GM18520 (cell line): Measurements from ENCODE around the gene AGBL1.

Experiments
- ATAC-seq: cut with Tn5 transposase; IDR thresholded peaks from one replicate; pipeline ENCODE4 v1.9.1; 2021; ENCODE audit not compliant: unreplicated experiment

Gene AGBL1

DNA sequence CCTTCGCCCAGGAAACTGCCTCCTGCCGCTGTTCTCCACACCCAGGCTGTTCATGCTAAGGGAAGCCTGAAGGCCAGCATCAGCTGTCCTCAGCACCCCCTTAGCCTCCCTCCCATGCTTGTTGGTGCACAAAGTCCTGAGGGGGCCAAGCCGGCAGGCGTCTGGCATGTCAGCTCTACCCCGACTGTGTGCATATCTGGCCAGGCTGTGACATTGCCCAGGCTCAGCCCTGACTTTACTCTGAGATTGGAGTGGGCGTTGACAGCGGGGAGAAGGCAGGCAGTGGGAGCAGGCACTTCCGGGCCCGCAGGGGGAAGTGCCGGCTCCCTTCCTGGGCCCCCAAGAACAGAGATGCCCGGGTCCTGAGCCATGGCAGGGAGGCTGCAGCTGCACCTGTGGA is 492.2 kb downstream of the AGBL1 start:
- ATAC-seq, result no peak

DNA sequence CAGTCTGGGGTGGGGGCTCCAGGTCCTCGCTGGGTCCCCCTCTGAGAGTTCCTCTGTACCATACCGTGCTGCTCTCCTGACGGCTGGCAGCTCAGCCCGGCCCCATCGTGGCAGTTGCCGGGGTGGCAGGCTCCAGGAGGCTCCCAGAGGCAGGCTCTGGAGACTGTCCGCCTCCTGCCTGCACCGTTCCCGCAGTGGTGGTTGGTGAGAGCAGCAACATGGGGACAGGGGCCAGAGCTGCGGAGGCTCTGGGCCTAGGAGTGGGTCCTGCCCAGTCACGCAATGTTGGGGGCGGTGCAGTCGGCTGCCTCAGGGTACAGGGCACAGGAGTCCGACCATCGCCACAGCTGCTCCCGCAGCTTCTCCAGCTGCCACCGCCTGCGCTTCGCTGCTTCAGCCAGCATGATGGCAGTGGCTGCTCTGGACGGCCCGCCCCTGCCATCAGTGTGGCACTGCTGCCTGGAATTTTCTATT is 492.7 kb downstream of the AGBL1 start:
- no peak for ATAC-seq

DNA sequence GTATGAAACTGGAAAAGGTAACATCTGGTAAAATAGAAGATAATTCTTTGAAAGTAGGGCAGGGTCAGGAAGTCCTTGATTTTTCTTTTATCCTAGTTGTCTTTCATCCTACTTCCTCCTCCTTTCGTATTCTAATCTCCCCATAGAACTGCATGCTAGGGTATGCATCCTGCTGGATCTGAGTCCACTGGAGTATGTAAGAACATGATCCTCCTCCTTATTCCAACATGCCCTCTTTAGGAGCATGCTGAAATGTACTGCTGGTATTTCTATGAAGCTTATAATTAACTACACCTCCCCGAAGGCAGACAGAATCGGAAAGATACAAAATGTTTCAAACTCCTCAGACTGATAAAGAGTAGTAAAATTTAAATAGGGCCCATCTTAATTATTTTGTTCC is 493.8 kb downstream of the AGBL1 start:
- no peak for ATAC-seq

GRCh38 chr15:86588413-86588812 is 508.7 kb downstream of the AGBL1 start:
- ATAC-seq, result no peak

DNA sequence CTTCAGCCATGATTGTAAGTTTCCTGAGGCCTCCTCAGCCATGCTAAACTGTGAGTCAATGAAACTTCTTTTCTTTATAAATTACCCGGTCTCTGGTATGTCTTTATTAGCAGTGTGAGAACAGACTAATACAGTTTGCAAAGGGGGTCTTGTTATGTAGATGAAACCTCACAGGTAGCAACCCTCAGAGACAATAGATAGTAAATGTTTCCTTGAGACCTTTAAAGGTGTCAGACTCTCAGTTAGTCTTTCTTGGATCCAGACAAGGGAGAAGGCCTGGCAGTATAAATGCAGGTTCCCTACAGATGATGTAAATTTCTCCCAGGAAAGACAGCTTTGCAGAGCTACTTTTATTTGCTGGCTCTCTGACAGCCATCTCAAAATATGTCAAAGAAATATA is 510.8 kb downstream of the AGBL1 start:
- ATAC-seq, result no peak

DNA sequence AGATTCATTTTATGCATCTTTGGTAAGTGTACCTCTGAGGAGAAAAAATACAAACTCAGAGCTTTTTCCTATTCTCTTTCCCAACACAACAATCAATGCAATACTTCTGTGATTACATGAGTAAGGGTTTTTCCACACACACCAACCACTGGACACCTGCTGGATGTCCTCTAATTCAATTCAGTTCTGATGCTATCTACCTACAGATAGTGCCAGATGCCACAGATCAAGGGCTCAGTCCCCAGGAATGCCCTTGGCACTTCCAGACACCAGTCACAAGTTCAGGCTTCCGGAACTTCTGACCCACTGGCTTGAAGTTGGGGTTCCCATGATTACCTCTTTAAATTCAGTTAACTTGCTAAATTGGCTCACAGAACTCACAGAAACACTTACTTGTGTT is 511.5 kb downstream of the AGBL1 start:
- no peak for ATAC-seq

GRCh38 chr15:86591994-86592735 is 512.5 kb downstream of the AGBL1 start:
- ATAC-seq, result no peak

DNA sequence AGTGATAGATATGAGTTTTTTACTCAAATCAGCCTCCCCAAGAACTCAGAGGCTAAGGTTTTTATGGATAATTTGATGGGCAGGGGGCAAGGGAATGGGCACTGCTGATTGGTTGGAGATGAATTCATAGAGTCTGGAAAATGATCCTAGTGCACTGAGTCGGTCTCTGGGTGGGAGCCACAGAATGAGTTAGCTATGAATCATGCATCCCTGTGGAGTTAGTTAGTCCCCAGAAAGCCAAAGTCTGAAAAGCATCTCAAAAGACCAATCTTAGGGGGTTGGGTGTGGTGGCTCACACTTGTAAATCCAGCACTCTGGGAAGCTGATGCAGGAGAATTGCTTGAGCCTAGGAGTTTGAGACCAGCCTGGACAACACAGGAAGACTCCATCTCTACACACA is 516.1 kb downstream of the AGBL1 start:
- no peak for ATAC-seq

DNA sequence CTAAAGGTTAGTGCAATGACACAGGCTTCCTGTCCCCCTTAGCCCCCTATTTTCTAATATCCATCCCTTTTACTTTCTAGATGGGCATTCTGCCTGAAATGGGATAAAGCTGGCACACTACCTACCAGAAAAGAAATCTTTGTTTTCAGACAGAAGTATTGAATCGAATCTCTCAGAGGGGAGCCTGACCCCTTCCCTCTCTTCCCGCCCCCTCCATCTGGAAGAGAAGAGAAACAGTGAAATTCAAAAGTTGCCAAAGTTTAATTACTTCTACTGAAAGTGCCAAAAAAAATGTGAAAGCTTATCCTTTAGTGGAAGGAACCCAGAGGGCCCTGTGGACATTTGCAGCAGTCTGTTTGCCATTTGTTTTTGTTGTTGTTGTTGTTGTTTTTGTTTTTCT is 523.8 kb downstream of the AGBL1 start:
- no peak for ATAC-seq

DNA sequence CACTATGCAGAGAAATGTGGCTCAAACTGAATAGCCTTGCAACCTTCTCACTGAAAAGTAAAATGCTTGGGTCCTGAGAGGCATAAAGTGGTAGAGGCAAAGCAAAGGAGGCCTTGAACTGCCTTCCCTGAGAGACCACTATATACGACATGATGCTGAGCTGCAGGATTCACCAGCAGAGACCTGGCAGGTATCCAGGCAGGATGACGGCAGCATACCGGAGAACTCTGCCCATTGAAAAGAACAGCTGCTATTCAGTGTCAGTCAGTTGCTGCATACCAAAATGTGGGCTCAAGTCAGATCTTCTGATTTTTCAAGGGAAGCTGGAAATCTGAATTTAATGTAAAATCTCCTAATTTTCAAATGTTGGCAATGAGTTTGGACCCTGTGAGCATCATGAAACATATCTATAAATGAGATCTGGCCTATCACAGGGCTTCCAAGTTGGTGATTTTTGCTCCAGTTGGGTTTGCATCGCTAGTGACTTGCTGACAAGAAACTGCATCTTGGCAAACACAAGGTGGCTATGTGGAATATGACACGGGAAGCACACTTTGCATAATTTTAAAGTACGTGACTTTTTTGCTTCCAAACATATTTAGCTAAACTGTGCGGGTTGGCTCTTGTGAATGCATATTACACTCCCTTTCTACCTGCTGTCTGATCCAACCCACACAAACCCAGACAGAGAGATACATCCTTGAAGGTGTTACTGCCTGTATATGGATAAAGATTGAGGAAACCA is 529.0 kb downstream of the AGBL1 start:
- no peak for ATAC-seq

DNA sequence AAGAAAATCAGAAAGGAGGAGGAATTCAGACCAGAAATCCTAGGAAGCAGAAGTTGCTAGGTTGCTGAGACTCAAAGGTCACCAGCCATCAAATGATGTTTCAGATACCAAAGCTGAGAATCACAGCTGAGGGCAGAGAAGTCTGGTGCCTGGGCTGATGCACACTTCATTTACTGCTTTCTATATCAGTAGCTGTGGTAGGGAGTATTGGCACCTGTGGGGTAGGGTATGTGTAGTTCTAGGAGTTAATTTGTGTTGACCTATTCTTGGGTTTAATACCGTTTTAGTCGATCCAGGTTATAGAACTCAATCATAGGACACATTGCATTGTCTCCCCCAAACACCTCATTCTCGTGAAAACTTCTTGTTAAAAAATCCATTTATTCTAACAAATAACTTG is 529.6 kb downstream of the AGBL1 start:
- ATAC-seq, result no peak

DNA sequence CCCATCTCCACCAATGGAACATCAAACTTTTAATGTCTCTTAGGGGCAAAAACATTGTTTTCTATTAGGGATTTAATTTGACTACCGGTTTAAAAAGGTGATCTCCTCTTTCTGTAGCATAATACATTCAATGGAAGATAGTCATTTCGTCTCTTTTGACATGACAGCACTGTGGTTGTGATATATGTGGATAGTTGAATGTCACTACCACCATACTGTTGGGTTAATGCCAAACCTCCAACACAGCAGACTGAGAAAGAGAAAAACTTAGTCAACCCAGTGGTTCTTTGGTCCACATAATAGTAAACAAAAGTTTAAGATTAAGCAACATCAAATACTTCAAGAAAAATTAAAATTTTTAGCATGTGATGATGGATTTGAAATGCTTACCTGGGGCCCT is 530.4 kb downstream of the AGBL1 start:
- ATAC-seq, result no peak

DNA sequence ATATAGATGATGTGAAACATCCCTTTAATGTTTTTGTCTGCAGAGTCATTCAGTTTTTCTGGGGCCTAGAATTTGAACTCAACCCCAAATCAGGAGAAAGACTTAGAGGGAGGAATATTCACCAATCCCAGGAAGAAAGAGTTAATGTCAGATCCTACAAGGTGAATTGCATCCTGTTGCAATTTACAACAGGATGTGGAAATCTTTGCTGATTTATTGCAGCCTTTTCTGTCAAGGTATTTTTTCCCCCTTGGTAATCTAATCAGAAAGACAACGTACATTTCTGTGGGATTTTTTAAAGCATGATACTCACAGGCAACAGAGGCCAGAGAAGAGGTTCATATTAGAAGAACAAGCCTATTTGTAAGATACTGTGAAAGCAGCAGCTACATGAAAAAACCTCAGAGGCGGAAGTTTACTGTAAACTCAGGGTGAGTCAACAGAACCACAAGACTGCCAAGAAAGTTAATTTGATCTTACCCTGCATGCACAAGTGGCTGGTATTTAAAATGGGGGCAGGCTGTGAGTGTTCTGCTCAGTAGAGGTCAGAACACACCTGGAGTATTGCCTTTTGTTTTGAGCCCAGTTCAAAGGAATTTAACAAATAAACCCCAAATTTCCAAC is 531.9 kb downstream of the AGBL1 start:
- no peak for ATAC-seq

DNA sequence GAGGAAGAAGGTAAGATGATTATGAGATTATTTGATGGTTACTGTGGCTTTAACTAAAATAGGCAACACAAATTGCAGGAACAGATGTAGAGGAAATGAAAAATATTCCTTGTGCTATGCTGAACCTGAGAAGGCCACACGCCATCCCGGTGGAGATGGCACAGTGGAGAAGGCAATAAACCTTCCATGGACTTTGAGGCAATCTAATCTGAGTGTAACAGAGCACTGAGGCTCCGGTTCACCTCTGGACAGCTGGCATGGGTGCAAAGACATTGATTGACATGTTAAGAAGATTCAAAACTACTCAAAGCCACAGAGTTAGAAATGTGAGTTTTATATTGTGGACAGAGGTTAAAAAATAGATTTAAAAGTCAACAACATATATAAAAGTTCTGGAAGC is 535.7 kb downstream of the AGBL1 start:
- no peak for ATAC-seq

GRCh38 chr15:86615816-86616215 is 536.1 kb downstream of the AGBL1 start:
- no peak for ATAC-seq

- no peak for ATAC-seq
Observed at GRCh38 chr15:86616771-86617170, 537.1 kb downstream of the AGBL1 start.

GRCh38 chr15:86620157-86620556 is 540.5 kb downstream of the AGBL1 start:
- ATAC-seq, result no peak

- ATAC-seq, result no peak
Observed at GRCh38 chr15:86620641-86621349, 541.1 kb downstream of the AGBL1 start.

DNA sequence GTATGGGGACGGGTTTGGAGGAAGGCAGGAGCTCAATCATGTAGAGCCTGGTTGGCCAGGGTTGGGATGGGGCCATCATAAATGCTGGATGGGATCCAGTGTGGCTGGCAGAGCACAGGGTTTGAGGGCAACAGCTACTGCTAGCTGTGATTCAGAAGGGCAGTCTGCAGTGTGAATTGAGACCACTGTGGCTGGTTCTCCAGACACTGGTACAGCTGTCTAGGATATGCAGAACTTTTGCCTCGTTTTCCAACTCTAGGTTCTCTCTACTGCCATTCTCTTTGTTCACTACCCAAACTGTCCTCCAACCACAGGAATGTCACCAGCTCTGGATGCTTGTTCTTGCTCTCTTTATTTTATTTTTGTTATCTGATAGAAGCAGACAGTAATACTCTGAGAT is 543.6 kb downstream of the AGBL1 start:
- ATAC-seq, result no peak

DNA sequence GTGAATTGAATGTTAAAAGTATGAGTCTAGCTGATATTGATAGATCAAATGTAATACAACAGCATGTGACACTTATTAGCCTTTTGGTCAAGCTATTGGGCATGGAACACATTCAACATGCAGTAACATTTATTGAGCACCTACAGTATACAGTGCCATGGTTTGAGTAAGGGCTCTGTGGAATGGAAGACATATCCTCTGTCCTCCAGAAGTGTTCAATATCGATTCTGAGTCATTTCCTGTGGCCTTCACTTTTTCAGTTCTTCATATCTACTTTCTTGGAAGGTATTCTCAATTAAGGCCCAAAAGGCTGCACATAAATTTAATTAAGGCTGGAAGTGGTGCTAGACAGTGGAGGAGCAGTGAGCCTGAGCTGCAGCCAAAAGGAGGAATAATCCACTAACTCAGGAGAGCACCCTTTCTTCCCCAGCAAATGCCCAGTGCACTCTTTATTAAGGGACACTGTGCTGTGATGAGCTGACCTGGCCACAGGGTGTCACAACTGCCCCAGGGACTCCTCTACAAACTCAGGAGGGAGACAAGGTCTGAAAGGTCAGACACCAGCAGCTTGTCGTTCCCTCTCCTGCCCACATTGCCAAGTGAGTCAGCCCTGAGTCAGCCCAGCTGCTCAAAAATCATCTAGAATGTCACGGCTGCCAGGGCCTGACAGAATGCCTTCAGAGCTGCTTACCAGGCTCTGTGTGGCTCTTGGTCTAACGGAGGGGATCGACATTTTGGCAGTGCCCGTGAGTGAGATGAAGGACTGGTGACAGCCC is 544.8 kb downstream of the AGBL1 start:
- no peak for ATAC-seq
